Activated CD4-positive, alpha-beta T cell treated with anti-CD3 and anti-CD28 coated beads for 36 hours (primary cell): ENCODE data around the gene CFL1. TPM values are rescaled to one million over a fixed set of nuclear protein-coding genes. Genes with fewer than 3 reads are reported as not detected.

Experiments
- ATAC-seq: fragments of 200-7000 bp; cut with Tn5 transposase; one replicate; pipeline ENCODE4 v1.10.0; 2021; ENCODE audit warnings: mild to moderate bottlenecking, moderate library complexity
- CTCF ChIA-PET: fragments of 350-600 bp; sonication (Branson Sonifier 250); formaldehyde crosslinking; loops from one replicate; lab custom pipeline; 2021; ENCODE audit warnings: antibody characterized with exemption; lab: Charles Lee
- POLR2A ChIA-PET: fragments of 350-600 bp; sonication (Branson Sonifier 250); formaldehyde crosslinking; loops from one replicate; lab custom pipeline; 2021; ENCODE audit warnings: antibody characterized with exemption, inconsistent platforms; lab: Charles Lee
- DNase-seq: peaks from one replicate; pipeline ENCODE4 v3.0.0-alpha.2; 2020
- H3K27ac Mint-ChIP-seq: one replicate; pipeline ENCODE4 v1.8.0; 2021; ENCODE audit warnings: mixed read lengths
- H3K27me3 Mint-ChIP-seq: one replicate; pipeline ENCODE4 v1.8.0; 2021; ENCODE audit warnings: mixed read lengths
- H3K36me3 Mint-ChIP-seq: one replicate; pipeline ENCODE4 v1.8.0; 2021; ENCODE audit warnings: low read depth, mixed read lengths
- H3K4me1 Mint-ChIP-seq: one replicate; pipeline ENCODE4 v1.8.0; 2021; ENCODE audit warnings: mixed read lengths
- H3K4me3 Mint-ChIP-seq: one replicate; pipeline ENCODE4 v1.8.0; 2021; ENCODE audit warnings: mild to moderate bottlenecking, moderate library complexity, mixed read lengths
- H3K9me3 Mint-ChIP-seq: one replicate; pipeline ENCODE4 v1.8.0; 2021; ENCODE audit warnings: low read depth, mixed read lengths
- intact Hi-C, 2 experiments: fragments of 100-400 bp; cut with DNase I in 1 of 2; cut with micrococcal nuclease in 1 of 2; formaldehyde crosslinking; loops; one replicate each; pipeline versions ENCODE4 v1.14.2 to v1.15.1; 2022 to 2024; cut with DNase I, micrococcal nuclease
- total RNA-seq, 2 experiments: library from RNA; stranded (reverse); gene quantifications; one replicate each; pipeline ENCODE4 v1.2.3, GENCODE V29; 2021

CFL1 gene
- total RNA-seq, 2 experiments from 2014 or later: 888 to 1,074 TPM

GRCh38 chr11:65857500-65857852 is 504 bp downstream of the CFL1 start:
- Mint-ChIP-seq H3K36me3 (peaks cover 46% of the 10 kb centered on the region), H3K27ac (peak overlapping the region; percentile 78), H3K4me1 (peaks cover 38% of the 10 kb centered on the region), H3K9me3 (no peaks in the 10 kb centered on the region), H3K27me3 (no peaks in the 10 kb centered on the region), H3K4me3 (peak overlapping the region; percentile 91)
- ChIA-PET POLR2A (interaction anchor here (0.6 to 1.0 kb wide), 3 partner anchors 16 to 1079 kb away, joined by 3 to 4 read pairs (median 4); partner anchors contain the start of genes PCNX3 and SF1), CTCF (interaction anchor here (0.7 to 6.6 kb wide), 4 partner anchors 17 to 286 kb away, joined by 4 to 210 read pairs (median 18); partner anchors contain the start of genes CCDC85B and FIBP)
- peak; percentile 79 for DNase-seq
- intact Hi-C loops: loop anchor here (5.0 kb wide), 2 partner anchors 285 to 610 kb away; partner anchors contain the start of genes FAM89B (in 1 of the 2), PELI3 (in 1 of the 2) and ZNRD2 (in 1 of the 2)
- no peak for ATAC-seq

DNA sequence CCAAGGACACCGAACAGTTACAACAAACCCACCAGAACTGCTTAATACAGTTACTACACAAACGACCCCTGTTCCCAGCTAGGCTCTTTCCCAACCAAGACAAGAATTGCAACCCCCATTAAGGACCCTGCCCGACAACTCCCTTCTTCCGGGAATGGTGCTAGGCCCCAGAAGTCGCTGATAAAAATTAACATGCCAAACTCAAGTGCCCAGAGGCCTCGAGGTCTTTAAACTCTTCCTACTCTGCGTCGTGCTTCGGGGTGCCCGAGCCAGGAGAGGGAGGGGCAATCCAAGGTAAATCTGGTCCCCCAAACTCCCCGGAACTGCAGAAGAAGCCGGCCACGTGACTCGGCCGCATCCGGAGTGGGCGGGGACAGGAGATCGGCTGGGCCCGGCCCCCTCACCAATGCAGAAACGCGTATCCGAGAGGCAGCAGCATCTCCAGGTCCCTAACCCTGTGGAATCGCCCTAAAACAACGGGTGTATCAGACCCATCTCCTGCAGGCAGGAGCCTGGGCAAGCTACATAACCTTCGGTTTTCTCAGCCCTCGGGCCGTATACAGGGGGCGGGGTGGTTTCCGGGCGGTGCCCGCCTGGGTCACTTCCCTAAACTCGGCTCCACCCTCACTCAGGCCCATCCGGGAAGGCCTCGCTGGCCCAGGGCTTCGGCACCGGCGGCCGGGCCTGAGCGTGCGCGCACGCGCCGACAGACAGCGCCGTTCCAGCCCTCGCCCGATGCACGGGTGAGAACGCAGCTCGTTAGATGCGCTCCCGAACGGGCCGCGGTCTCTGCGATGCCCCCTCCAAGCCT is 1.1 kb downstream of the CFL1 start:
- peak overlapping the region; percentile 78 for H3K27ac Mint-ChIP-seq
- H3K27me3 Mint-ChIP-seq: no peaks in the 10 kb centered on the region
- ChIA-PET POLR2A (no interaction called here), CTCF (interaction anchor here (0.6 to 6.6 kb wide), 3 partner anchors 17 to 285 kb away, joined by 3 to 210 read pairs (median 4); partner anchors contain the start of genes CCDC85B and FIBP)
- peak; percentile 93 for DNase-seq
- peak overlapping the region; percentile 91 for H3K4me3 Mint-ChIP-seq
- peaks cover 3% of the 10 kb centered on the region for H3K9me3 Mint-ChIP-seq
- intact Hi-C loops: loop anchor here (5.0 kb wide), 2 partner anchors 285 to 610 kb away; partner anchors contain the start of genes FAM89B (in 1 of the 2), PELI3 (in 1 of the 2) and ZNRD2 (in 1 of the 2)
- peaks cover 52% of the 10 kb centered on the region for H3K36me3 Mint-ChIP-seq
- H3K4me1 Mint-ChIP-seq: peaks cover 37% of the 10 kb centered on the region
- no peak for ATAC-seq

DNA sequence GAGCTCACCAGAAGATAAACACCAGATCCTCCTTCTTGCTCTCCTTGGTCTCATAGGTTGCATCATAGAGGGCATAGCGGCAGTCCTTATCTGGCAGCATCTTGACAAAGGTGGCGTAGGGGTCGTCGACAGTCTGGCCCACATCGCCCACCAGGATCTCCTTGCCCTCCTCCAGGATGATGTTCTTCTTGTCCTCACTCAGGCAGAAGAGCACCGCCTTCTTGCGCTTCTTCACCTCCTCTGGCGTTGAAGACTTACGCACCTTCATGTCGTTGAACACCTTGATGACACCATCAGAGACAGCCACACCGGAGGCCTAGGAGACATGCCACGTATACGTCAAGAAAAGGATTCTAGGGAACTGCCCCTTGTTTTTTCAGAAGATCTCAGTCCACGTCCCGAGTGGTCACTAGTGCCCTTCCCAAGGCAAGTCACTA is 2.0 kb downstream of the CFL1 start:
- no peaks in the 10 kb centered on the region for H3K27me3 Mint-ChIP-seq
- ATAC-seq: no peak
- intact Hi-C loops: loop anchor here (5.0 kb wide), 2 partner anchors 284 to 611 kb away; partner anchors contain the start of genes FAM89B (in 1 of the 2), PELI3 (in 1 of the 2) and ZNRD2 (in 1 of the 2)
- peak overlapping the region; percentile 78 for H3K27ac Mint-ChIP-seq
- ChIA-PET POLR2A (no interaction called here), CTCF (interaction anchor here (0.8 kb wide), 1 partner anchor 86 kb away, joined by 3 read pairs; no protein-coding TSS in a partner anchor)
- DNase-seq: no peak
- H3K4me1 Mint-ChIP-seq: peaks cover 32% of the 10 kb centered on the region
- H3K9me3 Mint-ChIP-seq: peaks cover 3% of the 10 kb centered on the region
- H3K4me3 Mint-ChIP-seq: peak overlapping the region; percentile 91
- H3K36me3 Mint-ChIP-seq: peaks cover 54% of the 10 kb centered on the region

- intact Hi-C loops: loop anchor here (5.0 kb wide), 2 partner anchors 283 to 612 kb away; partner anchors contain the start of genes FAM89B (in 1 of the 2), PELI3 (in 1 of the 2) and ZNRD2 (in 1 of the 2)
- CTCF ChIA-PET: interaction anchor here (0.8 kb wide), 1 partner anchor 85 kb away, joined by 3 read pairs; no protein-coding TSS in a partner anchor
- DNase-seq (no peak), ATAC-seq (no peak)
- peaks cover 32% of the 10 kb centered on the region for H3K4me1 Mint-ChIP-seq
- H3K27ac Mint-ChIP-seq: no peak overlapping the region
- H3K4me3 Mint-ChIP-seq: peak overlapping the region; percentile 91
- H3K27me3 Mint-ChIP-seq: no peaks in the 10 kb centered on the region
- peaks cover 3% of the 10 kb centered on the region for H3K9me3 Mint-ChIP-seq
- peaks cover 53% of the 10 kb centered on the region for H3K36me3 Mint-ChIP-seq
- POLR2A ChIA-PET: no interaction called here
These were observed 2.8 kb downstream of the CFL1 start for GRCh38 chr11:65854852-65855837.

GRCh38 chr11:65854161-65854592 is 3.8 kb downstream of the CFL1 start:
- H3K27ac Mint-ChIP-seq: peak overlapping the region; percentile 37
- H3K4me1 Mint-ChIP-seq: peaks cover 29% of the 10 kb centered on the region
- H3K36me3 Mint-ChIP-seq: peaks cover 53% of the 10 kb centered on the region
- H3K27me3 Mint-ChIP-seq: no peaks in the 10 kb centered on the region
- H3K4me3 Mint-ChIP-seq: peak overlapping the region; percentile 53
- DNase-seq: no peak
- ChIA-PET CTCF (interaction anchor here (0.8 kb wide), 1 partner anchor 19 kb away, joined by 3 read pairs; no protein-coding TSS in a partner anchor), POLR2A (no interaction called here)
- H3K9me3 Mint-ChIP-seq: peaks cover 3% of the 10 kb centered on the region
- ATAC-seq: no peak
- intact Hi-C loops: no loop called here

DNA sequence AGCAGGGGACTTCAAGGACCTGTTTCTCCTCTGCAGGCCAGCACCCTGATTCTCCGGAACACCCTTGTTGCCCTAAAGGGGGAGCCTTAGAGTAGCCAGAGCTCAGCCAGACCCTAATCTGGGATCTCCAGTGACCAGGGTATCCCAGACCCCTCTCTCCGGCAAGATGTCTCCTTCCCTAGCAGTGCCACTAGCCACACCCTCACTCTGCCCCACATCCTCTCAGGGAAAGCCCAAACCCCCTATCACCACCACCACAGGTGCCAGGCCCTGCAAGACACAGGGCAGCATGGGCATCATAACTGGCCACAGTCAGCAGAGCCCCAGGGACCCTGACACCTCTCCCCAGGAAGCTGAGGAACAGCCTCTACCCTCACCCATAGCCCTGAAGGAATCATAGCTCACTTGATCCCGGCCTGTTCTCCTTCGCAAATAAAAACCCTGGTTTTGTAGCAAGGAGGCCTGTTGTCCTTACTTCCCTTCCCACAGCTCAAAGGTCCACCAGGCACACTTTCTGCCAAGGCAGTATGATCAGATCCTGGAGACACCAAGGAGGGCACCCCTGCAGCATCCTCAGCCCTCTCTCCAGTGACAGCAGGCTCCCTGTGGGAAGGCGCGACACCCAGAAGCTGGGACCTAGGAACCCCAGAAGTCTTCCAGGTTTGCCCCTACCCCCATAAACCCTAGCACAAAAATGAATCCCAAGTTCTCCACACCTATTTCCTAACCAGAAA is 4.6 kb downstream of the CFL1 start:
- no peak for DNase-seq
- Mint-ChIP-seq H3K9me3 (peaks cover 3% of the 10 kb centered on the region), H3K36me3 (peaks cover 53% of the 10 kb centered on the region), H3K27me3 (no peaks in the 10 kb centered on the region), H3K4me1 (peaks cover 28% of the 10 kb centered on the region), H3K4me3 (peak overlapping the region; percentile 6), H3K27ac (no peak overlapping the region)
- ChIA-PET CTCF (interaction anchor here (0.8 to 1.7 kb wide), 5 partner anchors 8 to 81 kb away, joined by 3 read pairs; no protein-coding TSS in a partner anchor), POLR2A (interaction anchor here (0.6 to 1.4 kb wide), 5 partner anchors 20 to 141 kb away, joined by 3 to 4 read pairs (median 3); partner anchors contain the start of gene SNX32)
- ATAC-seq: no peak
- intact Hi-C loops: no loop called here

DNA sequence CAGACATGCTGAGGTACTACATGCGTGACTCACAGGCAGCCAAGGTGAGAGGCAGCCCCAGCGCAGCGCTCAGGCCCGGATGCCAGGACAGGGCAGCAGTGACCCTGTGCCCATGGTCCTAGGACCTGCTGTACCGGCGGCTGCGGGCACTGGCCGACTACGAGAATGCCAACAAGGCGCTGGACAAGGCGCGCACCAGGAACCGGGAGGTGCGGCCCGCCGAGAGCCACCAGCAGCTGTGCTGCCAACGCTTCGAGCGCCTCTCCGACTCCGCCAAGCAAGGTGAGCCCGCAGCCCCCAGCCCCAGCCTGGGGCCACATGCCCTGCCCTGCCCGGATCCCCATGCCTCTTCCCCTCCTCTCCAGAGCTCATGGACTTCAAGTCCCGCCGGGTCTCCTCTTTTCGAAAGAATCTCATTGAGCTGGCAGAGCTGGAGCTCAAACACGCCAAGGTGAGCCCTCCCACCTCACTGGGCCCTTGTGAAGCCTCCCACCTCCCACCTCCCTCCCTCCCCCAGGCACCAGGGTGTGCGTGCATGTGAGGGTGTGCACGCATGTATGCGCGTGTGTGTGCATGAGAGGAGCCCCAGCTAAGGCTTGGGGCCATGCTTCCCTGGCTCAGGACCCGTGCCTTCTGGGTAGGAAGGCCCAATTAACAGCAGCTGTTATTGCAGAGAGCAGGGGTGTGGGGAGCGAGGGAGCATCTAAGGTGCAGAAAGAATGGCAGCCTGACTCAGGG is 5.3 kb downstream of the CFL1 start:
- ChIA-PET CTCF (interaction anchor here (0.8 to 2.0 kb wide), 8 partner anchors 7 to 189 kb away, joined by 3 to 14 read pairs (median 3); partner anchors contain the start of genes BANF1 and MUS81), POLR2A (interaction anchor here (0.6 to 1.4 kb wide), 7 partner anchors 19 to 317 kb away, joined by 3 to 4 read pairs (median 3); partner anchors contain the start of gene SNX32)
- intact Hi-C loops: no loop called here

DNA sequence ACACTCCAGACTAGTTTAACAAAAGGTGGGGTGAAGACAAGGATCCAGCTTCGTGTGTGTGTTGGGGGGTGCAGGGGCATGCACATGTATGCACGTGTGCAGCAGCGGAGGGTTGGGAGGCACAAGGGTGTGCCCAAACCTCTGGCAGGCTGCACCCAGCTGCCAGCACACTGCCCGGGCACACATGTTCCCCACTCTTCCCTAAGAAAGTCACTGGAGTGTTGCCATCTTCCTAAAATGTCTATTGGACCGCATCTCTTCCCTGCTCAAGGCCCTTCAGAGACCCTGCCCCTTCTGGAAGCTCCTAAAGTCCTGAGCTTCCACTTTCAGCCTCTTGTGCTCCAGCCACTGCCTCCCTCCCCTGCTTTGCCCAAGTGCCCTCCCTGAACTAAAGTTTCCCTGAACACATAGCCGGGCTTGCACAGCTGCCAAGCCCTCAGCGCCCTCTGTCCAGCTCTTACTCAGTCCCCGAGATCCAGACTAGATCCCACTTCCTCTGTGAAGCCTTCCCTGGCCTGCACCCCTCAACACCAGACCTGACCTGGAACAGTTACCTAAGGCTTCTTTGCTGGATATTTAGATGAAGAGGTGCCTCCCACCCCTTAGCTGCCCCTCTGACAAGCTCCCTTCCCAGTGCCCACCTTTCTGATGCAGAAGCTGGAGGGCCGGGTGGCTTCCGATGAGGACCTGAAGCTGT is 6.0 kb downstream of the CFL1 start:
- no peak overlapping the region for H3K27ac Mint-ChIP-seq
- H3K36me3 Mint-ChIP-seq: peaks cover 53% of the 10 kb centered on the region

More for the DNA sequence above, 5.3 kb downstream of the CFL1 start:
- H3K27ac Mint-ChIP-seq: no peak overlapping the region
- H3K27me3 Mint-ChIP-seq: no peaks in the 10 kb centered on the region
- peaks cover 3% of the 10 kb centered on the region for H3K9me3 Mint-ChIP-seq
- no peak overlapping the region for H3K4me3 Mint-ChIP-seq
- H3K36me3 Mint-ChIP-seq: peaks cover 53% of the 10 kb centered on the region
- DNase-seq: no peak
- no peak for ATAC-seq
- peaks cover 26% of the 10 kb centered on the region for H3K4me1 Mint-ChIP-seq

More for the DNA sequence above, 6.0 kb downstream of the CFL1 start:
- POLR2A ChIA-PET: interaction anchor here (0.8 to 1.4 kb wide), 7 partner anchors 9 to 316 kb away, joined by 3 to 6 read pairs (median 3); partner anchors contain the start of gene SNX32
- no peak overlapping the region for H3K4me3 Mint-ChIP-seq
- peaks cover 26% of the 10 kb centered on the region for H3K4me1 Mint-ChIP-seq
- H3K27me3 Mint-ChIP-seq: no peaks in the 10 kb centered on the region
- CTCF ChIA-PET: interaction anchor here (0.6 to 2.0 kb wide), 12 partner anchors 8 to 224 kb away, joined by 3 to 14 read pairs (median 3); partner anchors contain the start of genes BANF1 and MUS81
- intact Hi-C loops: no loop called here
- peaks cover 3% of the 10 kb centered on the region for H3K9me3 Mint-ChIP-seq
- no peak for DNase-seq
- ATAC-seq: no peak
